ENCODE measurements around the gene SIGLEC9.

GRCh38 chr19:51098365-51099046 lies 26.2 kb upstream of the SIGLEC9 start:
- TF ChIP-seq, protein P1, sequence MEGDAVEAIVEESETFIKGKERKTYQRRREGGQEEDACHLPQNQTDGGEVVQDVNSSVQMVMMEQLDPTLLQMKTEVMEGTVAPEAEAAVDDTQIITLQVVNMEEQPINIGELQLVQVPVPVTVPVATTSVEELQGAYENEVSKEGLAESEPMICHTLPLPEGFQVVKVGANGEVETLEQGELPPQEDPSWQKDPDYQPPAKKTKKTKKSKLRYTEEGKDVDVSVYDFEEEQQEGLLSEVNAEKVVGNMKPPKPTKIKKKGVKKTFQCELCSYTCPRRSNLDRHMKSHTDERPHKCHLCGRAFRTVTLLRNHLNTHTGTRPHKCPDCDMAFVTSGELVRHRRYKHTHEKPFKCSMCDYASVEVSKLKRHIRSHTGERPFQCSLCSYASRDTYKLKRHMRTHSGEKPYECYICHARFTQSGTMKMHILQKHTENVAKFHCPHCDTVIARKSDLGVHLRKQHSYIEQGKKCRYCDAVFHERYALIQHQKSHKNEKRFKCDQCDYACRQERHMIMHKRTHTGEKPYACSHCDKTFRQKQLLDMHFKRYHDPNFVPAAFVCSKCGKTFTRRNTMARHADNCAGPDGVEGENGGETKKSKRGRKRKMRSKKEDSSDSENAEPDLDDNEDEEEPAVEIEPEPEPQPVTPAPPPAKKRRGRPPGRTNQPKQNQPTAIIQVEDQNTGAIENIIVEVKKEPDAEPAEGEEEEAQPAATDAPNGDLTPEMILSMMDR (conservative IDR thresholded peaks at IDR 0.05; ENCODE audit: low read length) = no peak
- no peak for TF ChIP-seq EZH2phosphoT487 (IDR thresholded peaks at IDR 0.05; ENCODE audit: borderline replicate concordance)
